Liver (tissue), 3 donors: ENCODE data around the gene CNIH3.

Experiments used
- RAD21 ChIP-seq, 2 donors: IDR thresholded peaks; 2 replicates each; pipeline ENCODE4 v1.6.1; 2016; ENCODE audit warnings: antibody characterized with exemption in 2 of 2, mild to moderate bottlenecking in 2 of 2
- RXRA ChIP-seq, 2 donors: IDR thresholded peaks; 2 replicates each; pipeline ENCODE4 v1.6.1; 2017 to 2018; ENCODE audit warnings: antibody characterized with exemption in 2 of 2, mild to moderate bottlenecking in 1 of 2
- TAF1 ChIP-seq: conservative IDR thresholded peaks from 2 replicates; pipeline ENCODE4 v1.6.1; 2016; ENCODE audit warnings: antibody characterized with exemption, mild to moderate bottlenecking
- TF ChIP-seq, protein P1 (sequence below): fragments of 150-350 bp; IDR thresholded peaks from 2 replicates; pipeline ENCODE4 v1.5.1; 2017; ENCODE audit warnings: improper control_type of control experiment, low read depth, low read length; ENCODE audit not compliant: missing input control
- donor health status: healthy.
- donor health status: healthy.

DNA sequence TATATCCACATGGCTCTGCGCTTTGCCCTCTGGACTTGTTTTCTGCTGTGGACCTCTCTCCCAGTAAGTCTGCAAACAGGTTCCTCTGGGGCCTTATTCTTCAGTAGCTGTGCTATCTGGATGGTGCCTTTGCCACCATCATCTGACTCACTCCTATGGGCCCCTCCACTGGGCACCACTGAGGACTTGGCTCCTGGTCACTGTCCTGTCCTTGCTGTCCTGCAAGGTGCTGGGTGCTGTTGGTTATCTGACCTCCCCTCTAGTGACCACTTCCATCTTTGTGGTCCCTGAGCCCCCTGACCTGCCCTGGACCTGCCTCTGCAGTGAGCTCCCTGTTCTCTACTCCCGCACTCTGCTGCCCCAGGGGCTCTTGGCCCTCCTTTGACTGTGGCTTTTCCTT lies 6.7 kb downstream of the CNIH3 start:
- TF ChIP-seq, protein P1, sequence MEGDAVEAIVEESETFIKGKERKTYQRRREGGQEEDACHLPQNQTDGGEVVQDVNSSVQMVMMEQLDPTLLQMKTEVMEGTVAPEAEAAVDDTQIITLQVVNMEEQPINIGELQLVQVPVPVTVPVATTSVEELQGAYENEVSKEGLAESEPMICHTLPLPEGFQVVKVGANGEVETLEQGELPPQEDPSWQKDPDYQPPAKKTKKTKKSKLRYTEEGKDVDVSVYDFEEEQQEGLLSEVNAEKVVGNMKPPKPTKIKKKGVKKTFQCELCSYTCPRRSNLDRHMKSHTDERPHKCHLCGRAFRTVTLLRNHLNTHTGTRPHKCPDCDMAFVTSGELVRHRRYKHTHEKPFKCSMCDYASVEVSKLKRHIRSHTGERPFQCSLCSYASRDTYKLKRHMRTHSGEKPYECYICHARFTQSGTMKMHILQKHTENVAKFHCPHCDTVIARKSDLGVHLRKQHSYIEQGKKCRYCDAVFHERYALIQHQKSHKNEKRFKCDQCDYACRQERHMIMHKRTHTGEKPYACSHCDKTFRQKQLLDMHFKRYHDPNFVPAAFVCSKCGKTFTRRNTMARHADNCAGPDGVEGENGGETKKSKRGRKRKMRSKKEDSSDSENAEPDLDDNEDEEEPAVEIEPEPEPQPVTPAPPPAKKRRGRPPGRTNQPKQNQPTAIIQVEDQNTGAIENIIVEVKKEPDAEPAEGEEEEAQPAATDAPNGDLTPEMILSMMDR: no peak
- TF ChIP-seq RAD21 (IDR thresholded peaks at IDR 0.05) (no peak), TAF1 (no peak), RXRA (IDR thresholded peaks at IDR 0.05) (no peak)
